Activated CD4-positive, alpha-beta T cell treated with anti-CD3 and anti-CD28 coated beads for 24 hours (primary cell): Measurements from ENCODE around the gene HORMAD1.
"Not testable (repeated sequence)": the region's sequence is repeated elsewhere in the genome, so short reads cannot be mapped to it uniquely, and the experiment has no call there.

ENCODE experiments used
- DNase-seq, 2 donors: peaks; one replicate each; pipeline ENCODE4 v3.0.0-alpha.2; 2020; ENCODE audit warnings: low read depth in 2 of 2

Gene HORMAD1, protein sequence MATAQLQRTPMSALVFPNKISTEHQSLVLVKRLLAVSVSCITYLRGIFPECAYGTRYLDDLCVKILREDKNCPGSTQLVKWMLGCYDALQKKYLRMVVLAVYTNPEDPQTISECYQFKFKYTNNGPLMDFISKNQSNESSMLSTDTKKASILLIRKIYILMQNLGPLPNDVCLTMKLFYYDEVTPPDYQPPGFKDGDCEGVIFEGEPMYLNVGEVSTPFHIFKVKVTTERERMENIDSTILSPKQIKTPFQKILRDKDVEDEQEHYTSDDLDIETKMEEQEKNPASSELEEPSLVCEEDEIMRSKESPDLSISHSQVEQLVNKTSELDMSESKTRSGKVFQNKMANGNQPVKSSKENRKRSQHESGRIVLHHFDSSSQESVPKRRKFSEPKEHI

DNA sequence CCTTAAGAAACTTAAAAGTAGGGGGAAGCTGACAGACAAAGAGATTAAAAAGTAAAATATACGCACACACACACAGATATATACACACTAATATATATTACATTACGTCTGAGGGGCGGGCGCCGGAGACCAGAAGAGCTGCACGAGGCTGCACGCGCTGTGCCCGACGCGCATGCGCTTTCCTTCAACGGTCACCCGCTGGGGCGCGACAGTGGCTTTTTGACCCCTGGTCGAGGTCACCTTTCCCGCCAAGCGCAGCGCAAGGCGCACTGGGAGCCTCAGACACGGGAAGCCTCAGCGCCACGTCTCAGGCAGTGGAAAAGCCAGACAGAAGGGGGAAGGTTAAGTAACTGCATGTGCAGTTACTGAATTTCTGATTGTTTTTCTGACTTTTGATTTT lies at the start of gene HORMAD1:
TSS of gene HORMAD1 (minus strand) at position 193 of the 400 bp plus-strand sequence. CDS start 1,390 bp downstream, outside the sequence.
- no peak for DNase-seq

DNA sequence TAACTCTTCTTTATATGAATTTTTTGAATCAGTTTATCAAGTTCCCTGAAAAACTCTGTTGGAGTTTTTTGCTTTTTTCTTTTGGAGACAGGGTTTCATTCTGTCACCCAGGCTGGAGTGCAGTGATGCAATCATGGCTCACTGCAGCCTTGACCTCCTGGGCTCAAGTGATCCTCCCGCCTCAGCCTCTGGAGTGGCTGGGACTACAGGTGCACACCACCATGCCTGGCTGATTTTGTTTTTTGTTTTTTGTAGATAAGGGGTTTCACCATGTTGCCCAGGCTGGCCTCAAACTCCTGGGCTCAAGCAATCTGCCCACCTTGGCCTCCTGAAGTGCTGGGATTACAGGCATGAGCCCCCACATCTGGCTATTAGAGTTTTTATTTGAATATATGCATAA lies 47.0 kb upstream of the HORMAD1 start:
- not testable (repeated sequence) for DNase-seq

DNA sequence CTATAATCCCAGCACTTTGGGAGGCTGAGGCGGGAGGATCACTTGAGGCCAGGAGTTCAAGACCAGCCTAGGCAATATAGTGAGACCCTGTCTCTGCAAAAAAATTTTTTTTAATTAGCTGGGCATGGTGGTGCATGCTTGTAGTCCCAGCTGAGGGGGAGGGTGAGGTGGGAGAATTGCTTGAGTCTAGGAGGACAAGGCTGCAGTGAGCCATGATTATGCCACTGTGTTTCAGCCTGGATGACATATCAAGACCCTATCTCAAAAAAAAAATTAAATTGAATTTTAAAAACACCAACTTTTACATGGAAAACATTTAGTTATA lies 45.2 kb upstream of the HORMAD1 start:
- DNase-seq, result not testable (repeated sequence)

DNA sequence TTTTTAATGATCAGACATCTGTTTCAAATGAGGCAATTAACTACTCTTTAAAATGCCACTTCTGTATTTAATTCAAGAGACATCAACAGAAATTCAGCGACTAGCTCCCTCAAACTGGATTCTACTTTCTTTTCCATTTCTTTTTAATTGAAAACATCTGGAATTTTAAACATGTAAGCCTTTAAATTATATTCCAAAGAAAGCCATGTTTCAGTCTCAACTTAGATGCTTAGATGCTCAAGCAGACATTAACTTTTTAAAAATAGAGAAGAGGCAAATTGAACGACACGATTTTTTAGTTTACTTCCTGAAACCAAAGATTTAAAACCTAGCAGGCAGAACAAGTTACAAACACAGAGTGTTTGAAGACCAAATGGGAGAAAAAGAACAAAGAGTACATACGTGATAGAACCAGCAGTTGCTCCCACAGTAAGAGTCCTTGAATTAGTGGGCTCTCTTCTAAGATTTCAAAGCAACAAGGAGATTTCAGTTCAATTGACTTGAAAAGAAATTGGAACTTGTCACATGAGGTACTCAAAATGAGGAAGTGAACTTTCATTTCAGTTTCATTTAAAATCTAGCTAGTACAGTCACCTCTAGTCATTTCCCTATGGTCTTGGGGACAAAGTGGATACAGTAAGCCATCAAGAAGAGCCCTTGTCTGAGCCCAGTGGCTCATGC lies 44.7 kb upstream of the HORMAD1 start, which contains the start of gene CTSS:
TSS of gene CTSS (minus strand) at position 483 of the 681 bp plus-strand sequence. CDS start 1,015 bp downstream, outside the sequence.
- no peak for DNase-seq

DNA sequence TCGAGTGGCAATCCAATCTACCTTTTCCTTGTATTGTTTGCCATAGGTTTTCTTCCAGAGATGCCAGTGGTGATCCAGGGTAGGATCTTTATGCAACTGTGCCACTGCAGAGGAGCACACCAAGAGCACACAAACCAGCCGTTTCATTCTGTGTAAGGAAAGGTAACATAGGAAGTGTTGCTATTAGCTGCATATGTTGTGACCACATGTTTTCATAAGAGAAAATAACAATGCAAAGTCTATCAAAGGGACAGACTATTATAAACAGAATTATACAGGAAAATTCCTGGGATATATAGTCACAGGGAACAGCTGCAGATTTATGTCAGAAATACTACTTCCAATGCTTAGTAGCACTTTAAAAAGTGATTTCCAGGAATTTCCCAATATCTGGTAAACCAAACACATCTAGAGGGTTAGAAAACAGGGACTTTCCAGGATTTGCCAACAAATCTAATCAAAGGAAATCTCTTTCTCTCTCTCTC lies 44.0 kb upstream of the HORMAD1 start:
- DNase-seq, result no peak

DNA sequence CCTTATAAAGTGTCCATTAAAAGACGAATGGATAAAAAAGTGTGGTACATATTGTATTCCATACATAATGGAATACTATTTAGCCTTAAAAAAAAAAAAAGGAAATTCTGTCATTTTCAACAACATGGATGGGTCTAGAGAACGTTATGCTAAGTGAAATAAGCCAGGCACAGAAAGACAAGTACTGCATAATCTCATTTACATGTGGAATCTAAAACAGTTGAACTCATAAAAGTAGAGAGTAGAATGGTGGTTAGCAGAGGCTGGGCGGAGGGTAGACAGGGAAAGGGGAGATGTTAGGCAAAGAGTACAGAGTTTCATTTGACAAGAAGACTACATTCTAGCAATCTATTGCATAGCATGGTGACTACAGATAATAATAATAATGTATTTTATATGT lies 42.3 kb upstream of the HORMAD1 start:
- DNase-seq, result no peak

DNA sequence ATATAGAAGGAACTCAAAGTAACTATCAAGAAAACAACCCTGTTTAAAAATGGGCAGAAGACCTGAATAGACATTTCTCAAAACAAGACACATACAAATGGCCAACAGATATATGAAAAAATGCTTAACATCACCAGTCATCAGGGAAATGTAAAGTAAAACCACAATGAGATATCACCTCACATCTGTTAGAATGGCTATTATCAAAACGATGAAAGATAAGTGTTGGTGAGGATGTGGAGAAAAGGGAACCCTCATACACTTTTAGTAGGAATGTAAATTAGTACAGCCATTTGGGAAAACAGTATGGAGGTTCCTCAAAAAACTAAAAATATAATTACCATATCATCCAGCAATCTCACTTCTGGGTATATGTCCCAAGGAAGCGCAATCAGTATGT lies 41.9 kb upstream of the HORMAD1 start:
- no peak for DNase-seq

DNA sequence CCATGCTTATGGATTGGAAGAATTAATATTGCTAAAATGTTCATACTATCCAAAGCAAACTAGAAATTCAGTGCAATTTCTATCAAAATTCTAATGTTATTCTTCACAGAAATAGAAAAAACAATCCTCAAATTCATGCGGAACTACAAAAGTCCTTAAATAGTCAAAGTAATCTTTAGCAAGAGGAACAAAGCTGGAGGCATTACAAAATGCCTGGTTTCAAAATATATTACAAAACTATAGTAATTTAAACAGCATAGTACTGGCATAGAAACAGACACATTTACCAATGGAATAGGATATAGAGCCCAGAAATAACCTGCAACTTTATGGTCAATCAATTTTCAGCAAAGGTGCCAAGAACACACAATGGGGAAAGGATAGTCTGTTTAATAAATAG lies 41.1 kb upstream of the HORMAD1 start:
- DNase-seq, result no peak

DNA sequence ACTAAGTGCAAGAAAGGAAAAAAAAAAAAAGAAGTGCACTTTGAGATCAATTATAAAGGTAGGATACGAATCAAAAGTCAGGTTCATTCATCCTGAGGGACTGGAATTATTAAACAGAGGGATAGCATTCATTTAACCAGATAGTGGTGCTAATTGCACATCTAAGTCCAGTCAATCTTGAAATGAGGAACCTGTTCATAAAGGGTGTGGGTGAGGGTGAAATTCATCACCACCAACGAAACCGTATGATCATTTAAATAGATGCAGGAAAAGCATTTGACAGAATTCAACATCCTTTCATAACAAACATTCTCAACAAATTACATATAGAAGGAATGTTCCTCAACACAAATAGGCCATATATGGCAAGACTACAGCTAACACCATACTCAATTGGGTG lies 39.3 kb upstream of the HORMAD1 start:
- DNase-seq, result no peak

DNA sequence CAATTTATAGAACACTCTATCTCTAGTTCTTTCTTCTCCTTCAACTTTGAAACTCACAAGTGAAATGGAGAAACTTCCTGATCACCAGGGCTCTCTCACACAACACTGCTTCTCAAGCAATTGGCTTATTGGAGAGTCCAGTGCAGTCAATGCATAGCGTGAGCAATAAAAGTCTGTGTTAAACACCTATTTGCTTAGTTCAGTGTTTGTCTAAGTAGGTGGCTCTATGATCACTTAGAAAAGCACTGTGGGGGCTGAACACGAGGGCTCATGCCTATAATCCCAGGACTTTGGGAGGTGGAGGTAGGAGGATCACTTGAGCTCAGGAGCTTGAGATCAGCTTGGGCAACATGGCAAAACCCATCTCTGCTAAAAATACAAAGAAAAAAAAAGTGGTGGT lies 32.7 kb upstream of the HORMAD1 start:
- DNase-seq, result no peak

DNA sequence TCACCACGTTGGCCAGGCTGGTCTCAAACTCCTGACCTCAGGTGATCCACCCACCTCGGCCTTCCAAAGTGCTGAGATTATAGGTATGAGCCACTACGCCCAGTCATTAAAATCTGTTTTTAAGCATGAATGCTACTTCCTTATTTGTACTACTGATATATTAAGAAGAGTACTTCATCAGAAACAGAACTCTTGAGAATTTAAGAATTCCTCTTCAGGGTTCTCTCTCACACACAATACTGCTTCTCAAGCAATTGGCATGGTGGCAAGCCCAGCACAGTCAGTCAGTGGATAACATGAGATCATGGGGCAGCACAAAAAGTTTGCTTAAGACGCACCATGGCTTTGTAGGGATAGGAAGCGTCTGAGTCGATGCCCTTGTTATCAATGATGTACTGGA lies 30.7 kb upstream of the HORMAD1 start:
- no peak for DNase-seq

DNA sequence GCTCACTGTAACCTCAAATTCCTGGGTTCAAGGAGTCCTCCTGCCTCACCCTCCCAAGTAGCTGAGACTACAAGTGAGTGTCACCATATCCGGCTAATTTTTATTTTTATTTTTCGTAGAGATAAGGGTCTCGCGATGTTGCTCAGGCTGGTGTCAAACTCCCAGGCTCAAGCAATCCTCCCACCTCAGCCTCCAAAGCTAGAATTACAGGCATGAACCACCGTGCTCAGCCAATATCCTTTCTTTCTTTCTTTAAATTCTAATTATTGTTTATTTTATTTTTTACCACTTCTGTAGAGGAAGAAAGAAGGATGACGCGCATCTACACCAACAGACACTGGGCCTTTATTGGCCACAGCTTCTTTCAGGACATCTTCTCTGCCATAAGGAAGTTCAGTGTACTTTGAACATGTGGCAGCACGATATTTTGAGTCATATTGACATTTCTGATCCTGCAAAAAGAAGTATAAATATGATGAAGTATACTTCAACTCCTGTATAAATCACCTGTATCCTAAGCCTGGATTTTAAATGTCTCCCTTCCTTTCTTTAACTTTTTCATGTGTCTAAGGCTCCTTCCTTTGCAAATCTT lies 29.1 kb upstream of the HORMAD1 start:
- no peak for DNase-seq

DNA sequence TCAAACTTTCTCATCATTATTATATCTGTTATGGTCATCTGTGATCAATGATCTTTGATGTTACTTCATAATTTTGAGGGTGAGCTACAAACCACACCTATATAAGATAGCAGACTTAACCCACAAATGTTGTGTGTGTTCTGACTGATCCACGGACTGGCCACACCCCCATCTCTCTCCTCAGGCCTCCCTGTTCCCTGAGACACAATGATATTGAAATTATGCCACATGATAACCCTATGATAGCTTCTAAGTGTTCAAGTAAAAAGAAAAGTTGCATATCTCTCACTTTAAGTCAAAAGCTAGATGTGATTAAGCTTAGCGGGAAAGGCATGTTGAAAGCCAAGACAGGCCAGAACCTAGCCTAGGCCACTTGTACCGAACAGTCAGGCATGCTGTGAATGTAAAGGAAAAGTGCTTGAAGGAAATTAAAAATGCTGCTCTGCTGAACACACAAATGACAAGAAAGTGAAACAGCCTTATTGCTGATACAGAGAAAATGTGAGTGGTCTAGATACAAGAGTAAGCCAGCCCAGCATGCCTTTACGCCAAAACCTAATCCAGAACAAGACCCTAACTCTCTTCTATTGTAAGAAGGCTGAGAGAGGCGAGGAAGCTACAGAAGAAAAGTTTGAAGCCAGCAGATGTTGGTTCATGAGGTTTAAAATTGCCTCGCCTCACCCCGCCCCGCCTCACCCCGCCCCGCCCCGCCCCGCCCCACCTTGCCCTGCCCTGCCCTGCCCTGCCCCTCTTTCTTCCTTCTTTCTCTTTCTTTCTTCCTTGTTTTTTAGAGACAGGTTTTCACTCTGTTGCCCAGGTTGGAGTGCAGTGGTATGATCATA lies 28.4 kb upstream of the HORMAD1 start:
- DNase-seq, result no peak

DNA sequence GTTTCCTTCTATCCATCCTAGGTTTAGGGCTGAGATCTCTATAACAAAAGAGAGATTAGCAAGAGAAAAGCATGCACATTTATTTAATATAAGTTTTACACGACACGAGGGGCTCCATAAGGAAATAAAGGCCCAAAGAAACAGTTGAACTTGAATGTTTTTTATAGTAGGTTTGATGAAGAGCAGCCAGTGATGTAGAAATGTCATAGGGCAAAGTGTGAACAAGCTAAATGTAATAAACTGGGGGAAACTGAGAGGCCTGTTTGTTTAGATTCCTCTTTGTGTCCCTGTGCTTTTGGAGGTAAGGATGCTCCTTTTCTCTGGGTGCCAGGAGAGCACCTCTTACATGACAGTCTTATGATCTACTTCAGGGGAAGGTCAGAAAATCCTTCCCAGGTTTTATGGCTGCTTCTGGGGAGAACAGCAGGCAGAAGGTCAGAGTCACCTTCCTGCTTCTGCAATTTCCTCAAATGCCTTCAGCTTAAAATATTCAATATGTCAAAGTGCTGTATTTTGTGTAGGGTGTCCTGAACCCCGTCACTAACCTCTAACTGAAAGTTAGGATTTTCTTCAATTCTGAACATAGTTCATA lies 9.5 kb upstream of the HORMAD1 start:
- no peak for DNase-seq

DNA sequence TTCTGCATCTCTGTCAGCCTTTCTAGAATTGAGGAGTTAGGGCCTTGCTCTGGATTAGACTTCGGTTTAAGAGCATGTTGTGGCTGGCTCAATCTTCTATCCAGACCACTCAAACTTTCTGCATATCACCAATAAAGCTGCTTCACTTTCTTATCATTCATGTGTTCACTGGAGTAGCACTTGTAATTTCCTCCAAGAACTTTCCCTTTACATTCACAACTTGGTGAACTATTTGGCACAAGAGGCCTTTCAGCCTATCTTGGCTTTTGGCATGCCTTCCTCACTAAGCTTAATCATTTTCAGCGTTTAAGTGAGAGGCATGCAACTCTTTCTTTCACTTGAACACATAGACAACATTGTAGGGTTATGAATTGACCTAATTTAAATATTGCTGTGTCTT lies 3.6 kb upstream of the HORMAD1 start:
- DNase-seq, result no peak

DNA sequence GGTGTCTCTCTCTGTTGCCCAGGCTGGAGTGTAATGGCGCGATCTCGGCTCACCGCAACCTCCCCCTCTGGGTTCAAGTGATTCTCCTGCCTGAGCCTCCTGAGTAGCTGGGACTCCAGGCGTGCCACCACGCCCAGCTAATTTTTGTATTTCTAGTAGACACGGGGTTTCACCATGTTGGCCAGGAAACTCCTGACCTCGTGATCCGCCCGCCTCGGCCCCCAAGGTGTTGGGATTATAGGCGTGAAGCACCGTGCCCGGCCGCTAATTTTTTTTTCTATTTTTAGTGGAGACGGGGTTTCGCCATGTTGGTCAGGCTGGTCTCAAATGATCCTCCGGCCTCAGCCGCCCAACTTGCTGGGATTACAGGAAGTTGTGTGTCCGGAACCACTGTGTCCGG lies 597 bp downstream of the HORMAD1 start:
- DNase-seq, result no peak

DNA sequence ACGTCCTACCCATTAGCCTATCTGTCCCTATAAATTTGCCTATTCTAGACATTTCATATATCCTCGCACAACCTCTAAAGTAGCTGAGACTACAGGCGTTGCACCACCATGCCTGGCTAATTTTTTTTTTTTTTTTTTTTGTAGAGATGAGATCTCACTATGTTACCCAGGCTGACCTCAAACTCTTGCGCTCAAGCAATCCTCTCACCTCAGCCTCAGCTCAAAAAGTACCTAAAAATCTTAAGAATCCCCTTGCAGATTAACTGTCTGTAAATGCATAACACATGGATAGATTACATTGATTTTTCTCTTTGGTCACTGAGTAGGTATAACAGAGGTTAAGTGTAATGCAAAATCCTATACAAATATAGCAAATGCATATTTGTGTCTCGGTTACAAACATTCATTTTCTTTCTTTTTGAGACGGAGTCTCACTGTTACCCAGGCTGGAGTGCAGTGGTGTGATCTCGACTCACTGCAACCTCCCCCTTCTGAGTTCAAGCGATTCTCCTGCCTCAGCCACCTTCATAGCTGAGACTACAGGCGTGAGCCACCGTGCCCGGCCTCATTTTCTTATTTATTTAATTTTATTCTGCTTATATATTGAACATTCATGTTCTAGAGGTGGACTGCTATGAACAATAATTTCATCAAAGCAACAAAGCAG lies 2.3 kb downstream of the HORMAD1 start:
- no peak for DNase-seq

DNA sequence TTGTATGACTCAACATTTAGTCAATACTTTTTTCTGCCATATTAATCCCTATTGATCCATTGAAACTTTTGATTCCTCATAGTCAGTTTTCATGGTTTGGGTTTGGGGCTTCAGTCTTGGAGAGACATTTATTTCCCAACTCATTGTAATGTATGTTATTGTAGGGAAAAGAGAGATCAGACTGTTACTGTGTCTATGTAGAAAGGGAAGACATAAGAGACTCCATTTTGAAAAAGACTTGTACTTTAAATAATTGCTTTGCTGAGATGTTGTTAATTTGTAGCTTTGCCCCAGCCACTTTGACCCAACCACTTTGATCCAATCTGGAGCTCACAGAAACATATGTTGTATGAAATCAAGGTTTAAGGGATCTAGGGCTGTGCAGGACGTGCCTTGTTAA lies 11.7 kb downstream of the HORMAD1 start:
- not testable (repeated sequence) for DNase-seq

DNA sequence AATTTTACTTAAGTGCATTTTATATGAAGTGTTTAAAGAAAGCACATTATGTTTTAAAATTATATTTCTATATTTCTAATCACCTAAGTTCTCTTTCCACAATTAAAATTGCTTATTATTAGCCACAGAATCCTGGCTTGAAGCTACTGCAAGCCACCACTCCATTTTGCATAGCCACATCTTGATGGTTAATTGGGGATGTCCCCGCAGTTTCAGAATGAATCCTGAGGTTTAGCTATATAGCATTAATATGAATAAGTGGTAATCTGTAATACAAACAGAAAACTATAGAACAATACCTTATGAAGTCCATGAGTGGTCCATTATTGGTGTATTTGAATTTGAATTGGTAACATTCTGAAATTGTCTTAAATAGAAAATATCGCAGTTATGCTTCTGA lies 12.1 kb downstream of the HORMAD1 start:
- DNase-seq, result peak in 1 of 2 donors; percentile 5

DNA sequence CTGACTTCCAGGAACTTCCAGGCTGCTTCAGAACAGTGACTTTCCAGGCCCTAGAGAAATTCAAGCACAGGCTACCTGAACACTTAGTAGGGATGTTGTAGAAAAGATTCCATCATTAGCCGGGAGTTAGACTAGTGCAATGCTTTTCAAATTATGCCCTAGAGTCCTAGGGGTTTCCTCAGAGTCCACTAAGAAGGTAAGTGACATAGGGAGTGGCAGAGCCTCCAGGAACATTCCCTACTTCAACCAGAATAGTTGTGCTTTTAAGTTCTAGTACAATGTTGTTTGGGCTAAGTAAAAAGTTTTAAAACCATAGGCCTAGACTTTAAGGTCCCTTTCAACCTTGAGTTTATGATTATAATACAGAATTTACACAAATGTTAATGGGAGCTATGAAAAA lies 14.6 kb downstream of the HORMAD1 start:
- no peak for DNase-seq

DNA sequence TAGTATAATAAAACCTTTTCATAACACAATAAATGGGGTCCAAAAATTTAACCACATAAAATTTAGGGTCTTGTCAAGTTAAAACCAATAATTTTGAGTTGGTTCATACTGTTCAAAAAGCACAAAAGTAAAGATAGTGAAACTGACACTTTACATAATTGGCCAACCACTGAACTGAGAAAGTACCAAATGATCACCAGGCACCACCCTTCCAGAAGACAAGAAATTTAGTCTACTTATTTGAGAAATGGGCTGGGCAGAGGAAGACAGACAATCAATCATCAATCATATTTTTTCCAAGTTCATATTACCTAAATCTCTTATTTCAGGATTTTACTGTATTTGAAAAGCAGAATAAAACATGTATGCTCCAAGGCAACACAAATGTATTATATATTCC lies 17.3 kb downstream of the HORMAD1 start:
- DNase-seq, result no peak
